G401.6 (cell line): Measurements from ENCODE around the gene FOXC1.

Source experiments
- FAIRE-seq: peaks from 2 replicates; lab custom pipeline; 2012; peaks lifted over from hg19 to GRCh38; lab: Jason Lieb, UNC

Gene FOXC1

GRCh38 chr6:1600063-1600763 lies 9.5 kb upstream of the FOXC1 start:
- FAIRE-seq, result no peak

- no peak for FAIRE-seq
Observed at GRCh38 chr6:1600764-1601157, 9.0 kb upstream of the FOXC1 start.

GRCh38 chr6:1601158-1602048 lies 8.3 kb upstream of the FOXC1 start:
- FAIRE-seq, result no peak

GRCh38 chr6:1602049-1602713 lies 7.5 kb upstream of the FOXC1 start:
- no peak for FAIRE-seq

GRCh38 chr6:1603708-1604107 lies 6.0 kb upstream of the FOXC1 start:
- no peak for FAIRE-seq

- FAIRE-seq, result no peak
Observed at GRCh38 chr6:1604158-1605003, 5.3 kb upstream of the FOXC1 start.

GRCh38 chr6:1605004-1605892 lies 4.5 kb upstream of the FOXC1 start:
- FAIRE-seq, result no peak

GRCh38 chr6:1605893-1606779 lies 3.6 kb upstream of the FOXC1 start:
- no peak for FAIRE-seq

- FAIRE-seq, result no peak
Observed at GRCh38 chr6:1606780-1607515, 2.8 kb upstream of the FOXC1 start.

GRCh38 chr6:1607516-1608221 lies 2.0 kb upstream of the FOXC1 start:
- no peak for FAIRE-seq

GRCh38 chr6:1608222-1609040 lies 1.3 kb upstream of the FOXC1 start:
- FAIRE-seq, result no peak

- FAIRE-seq, result no peak
Observed at GRCh38 chr6:1609041-1609647, 571 bp upstream of the FOXC1 start.

- no peak for FAIRE-seq
Observed at GRCh38 chr6:1610497-1611321, 994 bp downstream of the FOXC1 start.

- FAIRE-seq, result no peak
Observed at GRCh38 chr6:1611322-1611571, 1.5 kb downstream of the FOXC1 start.

GRCh38 chr6:1611572-1612298 lies 2.0 kb downstream of the FOXC1 start:
- no peak for FAIRE-seq
